Measurements from ENCODE around the gene ATOSB. TPM values are rescaled to one million over a fixed set of nuclear protein-coding genes. Genes with fewer than 3 reads are reported as not detected.
"Not testable (repeated sequence)": the region's sequence is repeated elsewhere in the genome, so short reads cannot be mapped to it uniquely, and the experiment has no call there.

The ATOSB gene
- total and polyA plus RNA-seq, 8 donors, result 2.5 to 7.8 (median 4.2) TPM

- H3K4me3 ChIP-seq, result peak within 1 kb of the TSS; percentile 61 to 76 (median 69)
- H3K36me3 ChIP-seq, result no peaks in the 10 kb centered on the region
- no peak for FAIRE-seq
- peak; percentile 94 to 99 (median 98) for DNase-seq
- intact Hi-C loops (cut with DNase I), result loop anchor here in 1 of 3 donors (10.0 kb wide), 1 partner anchor 73 kb away; no protein-coding TSS in a partner anchor
- no peaks in the 10 kb centered on the region for H3K9me3 ChIP-seq
- WGBS, 2 donors, result 0 to 1% methylated on average over 63 to 70 of the region's 70 CpGs
- ATAC-seq, result peak; percentile 96 to 99 (median 98)
- peak within 1 kb of the TSS; percentile 90 to 95 (median 93) for H3K27ac ChIP-seq
- no peaks in the 10 kb centered on the region for H3K27me3 ChIP-seq
- H3K4me1 ChIP-seq, result peaks cover 0 to 11% (median 10%) of the 10 kb centered on the region in 3 donors
- peak in 1 of 4 donors; percentile 7 for TF ChIP-seq CTCF (IDR thresholded peaks at IDR 0.05)
Observed at GRCh38 chr9:35161713-35162604, 46.3 kb upstream of the ATOSB start, which contains the start of gene UNC13B. UNC13B (plus strand) TSS chr9:35162009; CDS start chr9:35162284, 275 bp downstream.

- Histone ChIP-seq H3K36me3 (no peaks in the 10 kb centered on the region), H3K9me3 (no peaks in the 10 kb centered on the region), H3K27me3 (no peaks in the 10 kb centered on the region), H3K4me3 (no peak overlapping the region), H3K27ac (no peak overlapping the region), H3K4me1 (peaks cover 0 to 6% (median 6%) of the 10 kb centered on the region in 3 donors)
- FAIRE-seq (no peak), ATAC-seq (no peak), DNase-seq (no peak)
- intact Hi-C loops (cut with DNase I), result no loop called here
- WGBS, 2 donors, result 86 to 93% methylated on average over 10 of the region's 10 CpGs
- TF ChIP-seq CTCF (IDR thresholded peaks at IDR 0.05), result no peak
Observed at GRCh38 chr9:35158501-35159280, 43.0 kb upstream of the ATOSB start.

- 64 to 72% methylated on average over 6 of the region's 6 CpGs for WGBS, 2 donors
- H3K4me1 ChIP-seq; H3K9me3 ChIP-seq; ATAC-seq; intact Hi-C loops (cut with DNase I); H3K4me3 ChIP-seq; H3K27me3 ChIP-seq; H3K36me3 ChIP-seq; FAIRE-seq; H3K27ac ChIP-seq; DNase-seq: not testable (repeated sequence)
Observed at GRCh38 chr9:35157836-35158235, 42.2 kb upstream of the ATOSB start.

GRCh38 chr9:35156781-35157180 is 41.1 kb upstream of the ATOSB start:
- intact Hi-C loops (cut with DNase I), result no loop called here
- no peak for DNase-seq
- ATAC-seq, result no peak
- H3K9me3 ChIP-seq, result no peaks in the 10 kb centered on the region
- no peak overlapping the region for H3K4me3 ChIP-seq
- no peaks in the 10 kb centered on the region for H3K27me3 ChIP-seq
- no peaks in the 10 kb centered on the region for H3K36me3 ChIP-seq
- H3K4me1 ChIP-seq, result no peaks in the 10 kb centered on the region
- TF ChIP-seq CTCF (IDR thresholded peaks at IDR 0.05), result no peak
- FAIRE-seq, result no peak
- H3K27ac ChIP-seq, result no peak overlapping the region

- Histone ChIP-seq H3K4me3 (no peak overlapping the region), H3K27ac (no peak overlapping the region), H3K4me1 (no peaks in the 10 kb centered on the region), H3K36me3 (no peaks in the 10 kb centered on the region), H3K9me3 (no peaks in the 10 kb centered on the region), H3K27me3 (no peaks in the 10 kb centered on the region)
- FAIRE-seq (no peak), ATAC-seq (no peak), DNase-seq (no peak)
- TF ChIP-seq CTCF (IDR thresholded peaks at IDR 0.05), result no peak
- WGBS, 2 donors, result 64 to 74% methylated on average over 7 to 9 of the region's 9 CpGs
- intact Hi-C loops (cut with DNase I), result no loop called here
Observed at GRCh38 chr9:35152926-35153325, 37.3 kb upstream of the ATOSB start.

GRCh38 chr9:35147941-35148563 is 32.4 kb upstream of the ATOSB start:
- H3K36me3 ChIP-seq; H3K4me1 ChIP-seq; FAIRE-seq; intact Hi-C loops (cut with DNase I); H3K27me3 ChIP-seq; H3K4me3 ChIP-seq; ATAC-seq; DNase-seq; H3K9me3 ChIP-seq; H3K27ac ChIP-seq: not testable (repeated sequence)
- WGBS, 2 donors, result 72 to 77% methylated on average over 5 of the region's 5 CpGs
